SK-N-SH treated with all-trans-retinoic acid at 6 μM for 48 hours (cell line): ENCODE results near the gene TMEM156.
A peak's percentile ranks its signal among the peaks of the same experiment; 100 is the strongest.

Experiments
- ARNTL ChIP-seq: fragments of 450-650 bp; formaldehyde crosslinking; IDR thresholded peaks from 2 replicates; pipeline ENCODE4 v1.5.0; 2020; ENCODE audit warnings: low read depth, mild to moderate bottlenecking, moderate library complexity, borderline replicate concordance
- CSDC2 ChIP-seq: fragments of 250-450 bp; sonication (Bioruptor Pico); IDR thresholded peaks from 2 replicates; pipeline ENCODE4 v1.5.0; 2020; ENCODE audit warnings: mild to moderate bottlenecking, moderate library complexity
- GLIS3 ChIP-seq: fragments of 250-450 bp; sonication (Bioruptor Pico); IDR thresholded peaks from 2 replicates; pipeline ENCODE4 v1.5.0; 2020; ENCODE audit warnings: mild to moderate bottlenecking, moderate library complexity
- PATZ1 ChIP-seq: fragments of 250-450 bp; sonication (Bioruptor Pico); IDR thresholded peaks from 2 replicates; pipeline ENCODE4 v1.8.0; 2020; ENCODE audit warnings: mild to moderate bottlenecking, moderate library complexity, borderline replicate concordance
- RARB ChIP-seq: fragments of 250-450 bp; sonication (Bioruptor Pico); IDR thresholded peaks from 2 replicates; pipeline ENCODE4 v1.8.0; 2021; ENCODE audit warnings: mild to moderate bottlenecking, moderate library complexity
- SNAI2 ChIP-seq: fragments of 250-450 bp; sonication (Bioruptor Pico); IDR thresholded peaks from 2 replicates; pipeline ENCODE4 v1.5.0; 2020; ENCODE audit warnings: mild to moderate bottlenecking, moderate library complexity
- ZC3H10 ChIP-seq: fragments of 250-450 bp; sonication (Bioruptor Pico); IDR thresholded peaks from 2 replicates; pipeline ENCODE4 v1.5.1; 2021; ENCODE audit warnings: mild to moderate bottlenecking, moderate library complexity
- ZFP30 ChIP-seq: fragments of 450-650 bp; formaldehyde crosslinking; IDR thresholded peaks from 2 replicates; pipeline ENCODE4 v1.5.0; 2022; ENCODE audit warnings: mild to moderate bottlenecking, moderate library complexity
- ZNF565 ChIP-seq: fragments of 450-650 bp; formaldehyde crosslinking; conservative IDR thresholded peaks from 2 replicates; pipeline ENCODE4 v1.5.0; 2020; ENCODE audit warnings: low read depth, mild to moderate bottlenecking, moderate library complexity
- ZNF70 ChIP-seq: fragments of 450-650 bp; formaldehyde crosslinking; IDR thresholded peaks from 2 replicates; pipeline ENCODE4 v1.5.0; 2020; ENCODE audit warnings: mild to moderate bottlenecking, moderate library complexity

GRCh38 chr4:38980903-38981676 lies 51.1 kb downstream of the TMEM156 start:
- TF ChIP-seq ARNTL (no peak), GLIS3 (peak; percentile 41; the same call in 1 of the 2 replicates), CSDC2 (CRISPR knock-in tag) (no peak), ZFP30 (CRISPR knock-in tag) (no peak), ZNF70 (CRISPR knock-in tag) (no peak), PATZ1 (CRISPR knock-in tag) (no peak), RARB (CRISPR knock-in tag) (no peak), ZC3H10 (no peak), ZNF565 (CRISPR knock-in tag) (no peak), SNAI2 (CRISPR knock-in tag) (peak; percentile 91; the same call in 1 of the 2 replicates)
